ENCODE results near the gene CDK11B. TPM values are rescaled to one million over a fixed set of nuclear protein-coding genes. Genes with fewer than 3 reads are reported as not detected.
"Not testable (repeated sequence)": the region's sequence is repeated elsewhere in the genome, so short reads cannot be mapped to it uniquely, and the experiment has no call there.

Gene CDK11B
- total and polyA plus RNA-seq, 2 donors from 2014 or later, result 13.9 to 24.0 TPM

DNA sequence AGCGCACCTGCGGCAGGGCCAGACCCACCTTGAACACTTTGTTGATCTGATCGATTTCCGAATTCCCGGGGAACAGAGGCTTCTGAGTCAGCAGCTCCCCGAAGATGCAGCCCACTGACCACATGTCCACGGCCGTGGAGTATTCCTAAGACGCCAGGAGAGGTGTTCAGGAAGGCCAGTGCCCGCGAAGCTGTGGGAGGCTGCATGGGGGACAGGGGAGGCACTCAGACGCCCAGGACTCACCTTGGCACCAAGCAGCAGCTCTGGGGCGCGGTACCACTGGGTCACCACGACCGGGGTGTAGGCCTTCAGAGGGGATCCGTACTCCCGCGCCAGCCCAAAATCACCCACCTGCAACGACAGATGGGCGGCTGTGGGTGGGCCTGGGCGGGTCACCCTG lies 45.0 kb upstream of the CDK11B start:
- Histone ChIP-seq H3K4me1 (ENCODE audit: control insufficient read depth in 2 of 3, insufficient read depth in 2 of 3, low read depth in 1 of 3, low read length in 3 of 3) (no peaks in the 10 kb centered on the region), H3K4me3 (ENCODE audit: low read length in 3 of 3) (no peak overlapping the region), H3K9me3 (ENCODE audit: control insufficient read depth in 2 of 3, insufficient read depth in 1 of 3, low read length in 3 of 3) (no peaks in the 10 kb centered on the region), H3K27me3 (ENCODE audit: control insufficient read depth, insufficient read depth, low read length) (no peaks in the 10 kb centered on the region), H3K9ac (ENCODE audit: low read length in 3 of 3) (no peak overlapping the region), H3K36me3 (ENCODE audit: control insufficient read depth in 2 of 3, insufficient read depth in 3 of 3, low read length in 3 of 3) (no peaks in the 10 kb centered on the region), H3K27ac (ENCODE audit: low read depth in 2 of 2, low read length in 2 of 2) (no peak overlapping the region)
- DNase-seq (peak in 1 of 5 donors; percentile 33), FAIRE-seq (no peak)
- TF ChIP-seq, protein P1, sequence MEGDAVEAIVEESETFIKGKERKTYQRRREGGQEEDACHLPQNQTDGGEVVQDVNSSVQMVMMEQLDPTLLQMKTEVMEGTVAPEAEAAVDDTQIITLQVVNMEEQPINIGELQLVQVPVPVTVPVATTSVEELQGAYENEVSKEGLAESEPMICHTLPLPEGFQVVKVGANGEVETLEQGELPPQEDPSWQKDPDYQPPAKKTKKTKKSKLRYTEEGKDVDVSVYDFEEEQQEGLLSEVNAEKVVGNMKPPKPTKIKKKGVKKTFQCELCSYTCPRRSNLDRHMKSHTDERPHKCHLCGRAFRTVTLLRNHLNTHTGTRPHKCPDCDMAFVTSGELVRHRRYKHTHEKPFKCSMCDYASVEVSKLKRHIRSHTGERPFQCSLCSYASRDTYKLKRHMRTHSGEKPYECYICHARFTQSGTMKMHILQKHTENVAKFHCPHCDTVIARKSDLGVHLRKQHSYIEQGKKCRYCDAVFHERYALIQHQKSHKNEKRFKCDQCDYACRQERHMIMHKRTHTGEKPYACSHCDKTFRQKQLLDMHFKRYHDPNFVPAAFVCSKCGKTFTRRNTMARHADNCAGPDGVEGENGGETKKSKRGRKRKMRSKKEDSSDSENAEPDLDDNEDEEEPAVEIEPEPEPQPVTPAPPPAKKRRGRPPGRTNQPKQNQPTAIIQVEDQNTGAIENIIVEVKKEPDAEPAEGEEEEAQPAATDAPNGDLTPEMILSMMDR (IDR thresholded peaks at IDR 0.05; ENCODE audit: borderline replicate concordance, extremely low read depth, insufficient read depth), result no peak
- intact Hi-C loops (cut with DNase I), result no loop called here

DNA sequence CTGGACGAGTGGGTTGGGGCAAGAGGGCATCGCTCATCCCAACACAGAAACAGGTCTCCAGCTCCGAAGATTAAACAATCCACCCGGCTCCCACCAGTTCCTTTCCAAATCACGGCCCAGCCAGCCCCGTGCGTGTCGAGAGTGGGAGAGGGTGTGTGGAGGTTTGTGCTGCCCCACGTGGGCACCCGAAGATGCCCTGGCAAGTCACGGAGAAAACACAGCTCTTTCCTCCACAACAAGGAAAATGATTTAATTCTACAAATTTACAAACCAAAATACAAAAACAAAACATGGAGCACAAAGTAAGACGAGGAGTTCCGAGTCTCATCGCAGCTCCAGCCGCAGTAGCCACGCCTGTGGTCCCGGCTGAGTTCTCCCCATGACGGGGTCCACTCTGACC lies 43.7 kb upstream of the CDK11B start:
- DNase-seq; H3K36me3 ChIP-seq (ENCODE audit: control insufficient read depth in 2 of 3, insufficient read depth in 3 of 3, low read length in 3 of 3); H3K27ac ChIP-seq (ENCODE audit: low read depth in 2 of 2, low read length in 2 of 2); H3K4me3 ChIP-seq (ENCODE audit: low read length in 3 of 3); H3K9ac ChIP-seq (ENCODE audit: low read length in 3 of 3); H3K9me3 ChIP-seq (ENCODE audit: control insufficient read depth in 2 of 3, insufficient read depth in 1 of 3, low read length in 3 of 3); intact Hi-C loops (cut with DNase I); H3K27me3 ChIP-seq (ENCODE audit: control insufficient read depth, insufficient read depth, low read length); H3K4me1 ChIP-seq (ENCODE audit: control insufficient read depth in 2 of 3, insufficient read depth in 2 of 3, low read depth in 1 of 3, low read length in 3 of 3); FAIRE-seq: not testable (repeated sequence)

DNA sequence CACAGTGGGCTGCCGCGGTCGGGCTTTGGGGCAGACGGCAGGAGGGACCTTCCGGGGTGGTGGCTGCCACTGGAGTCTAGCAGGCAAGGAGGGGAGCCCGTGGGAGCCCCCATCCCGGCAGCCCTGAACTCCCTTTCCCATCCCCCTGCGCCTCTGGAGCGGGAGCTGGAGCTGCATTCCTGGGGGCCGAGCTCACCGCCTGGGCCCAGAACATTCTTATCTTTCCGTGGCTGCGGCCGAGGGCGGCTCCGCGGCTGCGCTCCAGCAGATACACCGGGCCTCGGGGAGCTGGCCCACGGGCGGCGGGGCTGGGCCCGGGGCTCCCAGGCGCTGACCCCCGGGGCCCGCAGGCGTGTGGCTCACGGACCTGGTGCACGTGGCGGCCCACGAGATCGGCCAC lies 41.8 kb upstream of the CDK11B start:
- H3K9me3 ChIP-seq (ENCODE audit: control insufficient read depth in 2 of 3, insufficient read depth in 1 of 3, low read length in 3 of 3); intact Hi-C loops (cut with DNase I); H3K4me1 ChIP-seq (ENCODE audit: control insufficient read depth in 2 of 3, insufficient read depth in 2 of 3, low read depth in 1 of 3, low read length in 3 of 3); H3K4me3 ChIP-seq (ENCODE audit: low read length in 3 of 3); FAIRE-seq; H3K9ac ChIP-seq (ENCODE audit: low read length in 3 of 3); H3K36me3 ChIP-seq (ENCODE audit: control insufficient read depth in 2 of 3, insufficient read depth in 3 of 3, low read length in 3 of 3); H3K27me3 ChIP-seq (ENCODE audit: control insufficient read depth, insufficient read depth, low read length); H3K27ac ChIP-seq (ENCODE audit: low read depth in 2 of 2, low read length in 2 of 2); DNase-seq: not testable (repeated sequence)

DNA sequence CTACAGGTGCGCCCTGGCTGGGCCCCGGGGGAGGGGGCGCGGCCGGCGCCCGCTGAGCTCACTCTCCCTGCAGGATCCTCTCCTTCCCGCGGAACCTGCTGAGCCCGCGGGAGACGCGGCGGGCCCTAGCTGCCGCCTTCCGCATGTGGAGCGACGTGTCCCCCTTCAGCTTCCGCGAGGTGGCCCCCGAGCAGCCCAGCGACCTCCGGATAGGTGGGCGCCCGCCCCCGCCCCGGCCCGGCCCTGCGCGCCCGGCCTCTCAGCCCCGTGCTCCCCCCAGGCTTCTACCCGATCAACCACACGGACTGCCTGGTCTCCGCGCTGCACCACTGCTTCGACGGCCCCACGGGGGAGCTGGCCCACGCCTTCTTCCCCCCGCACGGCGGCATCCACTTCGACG lies 41.3 kb upstream of the CDK11B start:
- intact Hi-C loops (cut with DNase I); H3K4me3 ChIP-seq (ENCODE audit: low read length in 3 of 3); H3K36me3 ChIP-seq (ENCODE audit: control insufficient read depth in 2 of 3, insufficient read depth in 3 of 3, low read length in 3 of 3); FAIRE-seq; H3K27me3 ChIP-seq (ENCODE audit: control insufficient read depth, insufficient read depth, low read length); H3K27ac ChIP-seq (ENCODE audit: low read depth in 2 of 2, low read length in 2 of 2); H3K4me1 ChIP-seq (ENCODE audit: control insufficient read depth in 2 of 3, insufficient read depth in 2 of 3, low read depth in 1 of 3, low read length in 3 of 3); DNase-seq; H3K9me3 ChIP-seq (ENCODE audit: control insufficient read depth in 2 of 3, insufficient read depth in 1 of 3, low read length in 3 of 3); H3K9ac ChIP-seq (ENCODE audit: low read length in 3 of 3): not testable (repeated sequence)

DNA sequence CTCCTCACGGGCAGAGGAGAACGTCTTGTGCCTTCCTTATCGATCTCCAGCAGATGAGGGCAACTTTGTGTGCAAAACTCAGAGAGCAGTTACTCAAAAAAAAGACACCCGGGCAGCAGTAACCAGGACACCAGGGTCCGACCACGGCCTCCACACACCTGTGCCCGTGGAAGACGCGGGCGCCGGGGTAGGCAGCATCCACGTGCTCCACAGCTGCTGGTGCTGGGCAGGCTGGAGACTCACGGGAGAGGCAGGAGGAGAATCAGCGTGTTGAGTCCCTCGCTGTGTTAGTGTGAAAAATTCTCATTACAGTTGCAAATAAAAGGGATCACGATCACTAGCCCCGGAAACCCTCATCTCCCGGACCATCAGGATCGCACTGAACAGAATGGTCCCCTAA lies 40.3 kb upstream of the CDK11B start:
- H3K4me1 ChIP-seq (ENCODE audit: control insufficient read depth in 2 of 3, insufficient read depth in 2 of 3, low read depth in 1 of 3, low read length in 3 of 3); H3K9ac ChIP-seq (ENCODE audit: low read length in 3 of 3); FAIRE-seq; DNase-seq; H3K9me3 ChIP-seq (ENCODE audit: control insufficient read depth in 2 of 3, insufficient read depth in 1 of 3, low read length in 3 of 3); intact Hi-C loops (cut with DNase I); H3K36me3 ChIP-seq (ENCODE audit: control insufficient read depth in 2 of 3, insufficient read depth in 3 of 3, low read length in 3 of 3); H3K27ac ChIP-seq (ENCODE audit: low read depth in 2 of 2, low read length in 2 of 2); H3K4me3 ChIP-seq (ENCODE audit: low read length in 3 of 3); H3K27me3 ChIP-seq (ENCODE audit: control insufficient read depth, insufficient read depth, low read length): not testable (repeated sequence)

DNA sequence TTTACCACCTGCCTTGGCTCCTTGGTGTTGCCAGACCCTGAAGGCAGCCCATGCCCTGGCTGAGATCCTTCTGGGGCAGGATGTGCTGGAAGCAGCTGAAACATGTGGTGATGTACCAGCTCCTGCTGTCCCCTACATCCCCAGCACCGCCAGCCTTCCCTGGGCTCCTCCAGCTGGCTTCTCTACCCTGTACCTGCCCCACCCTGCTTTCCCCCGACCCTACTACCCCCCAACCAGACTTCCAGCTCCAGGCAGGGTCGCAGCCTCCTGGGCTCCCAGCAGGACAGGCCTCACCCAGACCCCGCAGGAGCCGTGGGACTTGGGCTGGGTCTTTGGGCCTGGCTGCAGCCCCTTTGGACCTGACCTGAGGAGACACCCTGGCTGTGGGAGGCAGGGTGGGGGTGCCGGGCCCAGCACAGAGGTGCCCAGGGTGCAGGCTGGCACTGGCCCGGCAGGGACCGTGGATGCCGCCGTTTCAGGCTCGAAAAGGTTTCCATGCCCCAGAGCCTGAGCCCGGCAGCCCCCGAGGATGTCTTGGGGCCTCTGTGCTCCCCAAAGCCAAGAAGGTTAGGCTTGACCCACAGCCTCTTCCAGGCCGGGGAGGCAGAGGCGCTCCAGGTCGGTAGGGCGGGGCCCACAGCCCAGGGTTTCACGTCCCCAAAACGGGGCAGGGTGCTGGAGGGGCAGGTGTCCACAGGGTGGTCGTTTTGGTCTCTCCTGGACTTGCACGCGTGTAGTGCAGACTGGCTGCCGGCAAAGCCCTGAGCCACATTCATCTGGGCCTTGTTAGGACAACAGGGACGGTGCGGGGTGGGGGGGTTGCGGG lies 38.8 kb upstream of the CDK11B start:
- H3K27ac ChIP-seq (ENCODE audit: low read depth in 2 of 2, low read length in 2 of 2); intact Hi-C loops (cut with DNase I); FAIRE-seq; H3K9me3 ChIP-seq (ENCODE audit: control insufficient read depth in 2 of 3, insufficient read depth in 1 of 3, low read length in 3 of 3); H3K4me3 ChIP-seq (ENCODE audit: low read length in 3 of 3); H3K9ac ChIP-seq (ENCODE audit: low read length in 3 of 3); H3K4me1 ChIP-seq (ENCODE audit: control insufficient read depth in 2 of 3, insufficient read depth in 2 of 3, low read depth in 1 of 3, low read length in 3 of 3); H3K36me3 ChIP-seq (ENCODE audit: control insufficient read depth in 2 of 3, insufficient read depth in 3 of 3, low read length in 3 of 3); H3K27me3 ChIP-seq (ENCODE audit: control insufficient read depth, insufficient read depth, low read length): not testable (repeated sequence)
- DNase-seq, result peak in 1 of 5 donors; percentile 25

DNA sequence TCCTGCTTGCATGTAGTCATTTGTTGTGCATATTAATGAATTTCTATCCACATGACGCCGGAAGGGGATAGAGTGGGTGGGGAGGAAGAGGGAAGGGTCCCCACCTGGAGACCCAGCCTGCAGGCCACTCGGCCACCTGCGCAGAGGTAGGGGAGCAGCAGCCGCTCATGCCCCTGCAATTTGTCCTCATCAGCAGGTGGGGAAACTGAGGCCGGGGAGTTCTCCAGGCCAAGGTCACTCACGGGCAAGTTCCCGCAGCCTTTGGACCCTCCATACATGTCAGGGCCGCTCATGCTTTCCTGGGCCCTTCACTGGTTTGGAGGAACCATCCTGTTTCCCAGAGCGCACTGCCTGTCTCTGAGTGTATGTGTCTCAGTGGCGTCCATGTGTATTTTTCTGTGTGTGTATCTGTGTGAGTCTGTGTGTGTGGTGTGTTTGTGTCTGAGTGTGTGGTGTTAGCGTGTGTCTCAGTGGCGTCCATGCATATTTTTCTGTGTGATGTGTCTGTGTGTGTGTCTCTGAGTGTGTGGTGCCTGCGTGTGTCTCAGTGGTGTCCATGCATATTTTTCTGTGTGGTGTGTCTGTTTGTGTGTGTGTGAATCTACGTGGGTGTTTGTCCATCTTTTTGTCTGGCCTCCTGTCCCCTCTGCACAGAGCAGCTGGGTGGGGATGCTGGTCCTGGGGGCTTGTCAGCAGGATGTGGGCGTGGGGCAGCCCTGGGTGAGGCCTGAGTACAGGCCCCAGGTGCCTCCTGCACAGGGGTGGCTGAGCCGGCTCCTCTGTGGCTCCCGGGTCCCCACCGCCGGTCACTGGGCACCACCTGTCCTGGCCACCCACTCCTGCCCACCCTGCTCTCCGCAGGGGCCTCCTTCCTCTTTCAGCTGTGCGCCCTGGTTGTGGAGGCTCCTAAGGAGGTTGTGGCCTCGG lies 37.9 kb upstream of the CDK11B start:
- H3K27ac ChIP-seq (ENCODE audit: low read depth in 2 of 2, low read length in 2 of 2); H3K9me3 ChIP-seq (ENCODE audit: control insufficient read depth in 2 of 3, insufficient read depth in 1 of 3, low read length in 3 of 3); H3K36me3 ChIP-seq (ENCODE audit: control insufficient read depth in 2 of 3, insufficient read depth in 3 of 3, low read length in 3 of 3); H3K4me3 ChIP-seq (ENCODE audit: low read length in 3 of 3); H3K27me3 ChIP-seq (ENCODE audit: control insufficient read depth, insufficient read depth, low read length); H3K9ac ChIP-seq (ENCODE audit: low read length in 3 of 3); intact Hi-C loops (cut with DNase I); H3K4me1 ChIP-seq (ENCODE audit: control insufficient read depth in 2 of 3, insufficient read depth in 2 of 3, low read depth in 1 of 3, low read length in 3 of 3); FAIRE-seq: not testable (repeated sequence)
- peak in 1 of 5 donors; percentile 22 for DNase-seq

Measured in kidney (tissue), 14 donors.